ENCODE measurements around the gene LANCL2. TPM values are rescaled to one million over a fixed set of nuclear protein-coding genes. Genes with fewer than 3 reads are reported as not detected.

LANCL2 gene
- polyA plus RNA-seq, 2 donors: 6.8 to 11.7 TPM

GRCh38 chr7:55374213-55374612 is 9.1 kb downstream of the LANCL2 start:
- WGBS, 2 donors: 90 to 92% methylated on average over 2 of the region's 2 CpGs
- no peaks in the 10 kb centered on the region for H3K36me3 ChIP-seq (ENCODE audit: control insufficient read depth in 2 of 2, insufficient read depth in 2 of 2, low read length in 1 of 2)
- H3K4me1 ChIP-seq (ENCODE audit: control insufficient read depth in 2 of 2, insufficient read depth in 2 of 2, low read length in 1 of 2): no peaks in the 10 kb centered on the region
- no peaks in the 10 kb centered on the region for H3K27me3 ChIP-seq (ENCODE audit: control insufficient read depth in 1 of 2, insufficient read depth in 2 of 2, low read length in 2 of 2)
- H3K9me3 ChIP-seq (ENCODE audit: control insufficient read depth in 2 of 2, insufficient read depth in 1 of 2, low read depth in 1 of 2, low read length in 1 of 2): no peaks in the 10 kb centered on the region
- H3K27ac ChIP-seq (ENCODE audit: low read depth in 2 of 2, low read length in 1 of 2): no peak overlapping the region
- H3K4me3 ChIP-seq (ENCODE audit: low read depth in 1 of 2, low read length in 2 of 2): no peak overlapping the region

GRCh38 chr7:55375237-55375636 is 10.1 kb downstream of the LANCL2 start:
- H3K9me3 ChIP-seq (ENCODE audit: control insufficient read depth in 2 of 2, insufficient read depth in 1 of 2, low read depth in 1 of 2, low read length in 1 of 2): no peaks in the 10 kb centered on the region
- no peaks in the 10 kb centered on the region for H3K27me3 ChIP-seq (ENCODE audit: control insufficient read depth in 1 of 2, insufficient read depth in 2 of 2, low read length in 2 of 2)
- 93 to 95% methylated on average over 4 of the region's 4 CpGs for WGBS, 2 donors

GRCh38 chr7:55377162-55377817 is 12.2 kb downstream of the LANCL2 start:
- no peak overlapping the region for H3K4me3 ChIP-seq (ENCODE audit: low read depth in 1 of 2, low read length in 2 of 2)
- no peaks in the 10 kb centered on the region for H3K27me3 ChIP-seq (ENCODE audit: control insufficient read depth in 1 of 2, insufficient read depth in 2 of 2, low read length in 2 of 2)
- no peaks in the 10 kb centered on the region for H3K4me1 ChIP-seq (ENCODE audit: control insufficient read depth in 2 of 2, insufficient read depth in 2 of 2, low read length in 1 of 2)
- WGBS, 2 donors: 90 to 91% methylated on average over 4 of the region's 4 CpGs
- H3K9me3 ChIP-seq (ENCODE audit: control insufficient read depth in 2 of 2, insufficient read depth in 1 of 2, low read depth in 1 of 2, low read length in 1 of 2): no peaks in the 10 kb centered on the region
- no peak overlapping the region for H3K27ac ChIP-seq (ENCODE audit: low read depth in 2 of 2, low read length in 1 of 2)
- H3K36me3 ChIP-seq (ENCODE audit: control insufficient read depth in 2 of 2, insufficient read depth in 2 of 2, low read length in 1 of 2): no peaks in the 10 kb centered on the region

More at GRCh38 chr7:55375237-55375636, 10.1 kb downstream of the LANCL2 start:
- H3K4me3 ChIP-seq (ENCODE audit: low read depth in 1 of 2, low read length in 2 of 2): no peak overlapping the region
- H3K4me1 ChIP-seq (ENCODE audit: control insufficient read depth in 2 of 2, insufficient read depth in 2 of 2, low read length in 1 of 2): no peaks in the 10 kb centered on the region
- H3K27ac ChIP-seq (ENCODE audit: low read depth in 2 of 2, low read length in 1 of 2): no peak overlapping the region
- H3K36me3 ChIP-seq (ENCODE audit: control insufficient read depth in 2 of 2, insufficient read depth in 2 of 2, low read length in 1 of 2): no peaks in the 10 kb centered on the region

GRCh38 chr7:55379285-55379684 is 14.1 kb downstream of the LANCL2 start:
- Histone ChIP-seq H3K36me3 (ENCODE audit: control insufficient read depth in 2 of 2, insufficient read depth in 2 of 2, low read length in 1 of 2) (no peaks in the 10 kb centered on the region), H3K4me3 (ENCODE audit: low read depth in 1 of 2, low read length in 2 of 2) (no peak overlapping the region), H3K27ac (ENCODE audit: low read depth in 2 of 2, low read length in 1 of 2) (no peak overlapping the region), H3K9me3 (ENCODE audit: control insufficient read depth in 2 of 2, insufficient read depth in 1 of 2, low read depth in 1 of 2, low read length in 1 of 2) (no peaks in the 10 kb centered on the region), H3K27me3 (ENCODE audit: control insufficient read depth in 1 of 2, insufficient read depth in 2 of 2, low read length in 2 of 2) (no peaks in the 10 kb centered on the region), H3K4me1 (ENCODE audit: control insufficient read depth in 2 of 2, insufficient read depth in 2 of 2, low read length in 1 of 2) (no peaks in the 10 kb centered on the region)
- WGBS, 2 donors: 88 to 89% methylated on average over 3 of the region's 3 CpGs

GRCh38 chr7:55381189-55381588 is 16.1 kb downstream of the LANCL2 start:
- WGBS, 2 donors: 75 to 81% methylated on average over 6 of the region's 6 CpGs
- peaks cover 0 to under 1% of the 10 kb centered on the region in 2 donors for H3K9me3 ChIP-seq (ENCODE audit: control insufficient read depth in 2 of 2, insufficient read depth in 1 of 2, low read depth in 1 of 2, low read length in 1 of 2)
- H3K4me3 ChIP-seq (ENCODE audit: low read depth in 1 of 2, low read length in 2 of 2): no peak overlapping the region
- H3K4me1 ChIP-seq (ENCODE audit: control insufficient read depth in 2 of 2, insufficient read depth in 2 of 2, low read length in 1 of 2): no peaks in the 10 kb centered on the region
- no peak overlapping the region for H3K27ac ChIP-seq (ENCODE audit: low read depth in 2 of 2, low read length in 1 of 2)
- no peaks in the 10 kb centered on the region for H3K27me3 ChIP-seq (ENCODE audit: control insufficient read depth in 1 of 2, insufficient read depth in 2 of 2, low read length in 2 of 2)
- no peaks in the 10 kb centered on the region for H3K36me3 ChIP-seq (ENCODE audit: control insufficient read depth in 2 of 2, insufficient read depth in 2 of 2, low read length in 1 of 2)

GRCh38 chr7:55381696-55382095 is 16.6 kb downstream of the LANCL2 start:
- 89 to 91% methylated on average over 5 of the region's 5 CpGs for WGBS, 2 donors
- no peaks in the 10 kb centered on the region for H3K4me1 ChIP-seq (ENCODE audit: control insufficient read depth in 2 of 2, insufficient read depth in 2 of 2, low read length in 1 of 2)
- peaks cover 0 to 4% of the 10 kb centered on the region in 2 donors for H3K9me3 ChIP-seq (ENCODE audit: control insufficient read depth in 2 of 2, insufficient read depth in 1 of 2, low read depth in 1 of 2, low read length in 1 of 2)
- H3K36me3 ChIP-seq (ENCODE audit: control insufficient read depth in 2 of 2, insufficient read depth in 2 of 2, low read length in 1 of 2): no peaks in the 10 kb centered on the region
- H3K27ac ChIP-seq (ENCODE audit: low read depth in 2 of 2, low read length in 1 of 2): no peak overlapping the region
- H3K27me3 ChIP-seq (ENCODE audit: control insufficient read depth in 1 of 2, insufficient read depth in 2 of 2, low read length in 2 of 2): no peaks in the 10 kb centered on the region
- H3K4me3 ChIP-seq (ENCODE audit: low read depth in 1 of 2, low read length in 2 of 2): no peak overlapping the region

GRCh38 chr7:55382251-55382650 is 17.1 kb downstream of the LANCL2 start:
- H3K36me3 ChIP-seq (ENCODE audit: control insufficient read depth in 2 of 2, insufficient read depth in 2 of 2, low read length in 1 of 2): no peaks in the 10 kb centered on the region
- H3K27me3 ChIP-seq (ENCODE audit: control insufficient read depth in 1 of 2, insufficient read depth in 2 of 2, low read length in 2 of 2): no peaks in the 10 kb centered on the region
- 93 to 95% methylated on average over 4 of the region's 4 CpGs for WGBS, 2 donors
- no peak overlapping the region for H3K4me3 ChIP-seq (ENCODE audit: low read depth in 1 of 2, low read length in 2 of 2)
- peaks cover 0 to 4% of the 10 kb centered on the region in 2 donors for H3K9me3 ChIP-seq (ENCODE audit: control insufficient read depth in 2 of 2, insufficient read depth in 1 of 2, low read depth in 1 of 2, low read length in 1 of 2)
- no peak overlapping the region for H3K27ac ChIP-seq (ENCODE audit: low read depth in 2 of 2, low read length in 1 of 2)
- no peaks in the 10 kb centered on the region for H3K4me1 ChIP-seq (ENCODE audit: control insufficient read depth in 2 of 2, insufficient read depth in 2 of 2, low read length in 1 of 2)

GRCh38 chr7:55386541-55386940 is 21.4 kb downstream of the LANCL2 start:
- 96 to 98% methylated on average over 4 of the region's 4 CpGs for WGBS, 2 donors
- no peaks in the 10 kb centered on the region for H3K36me3 ChIP-seq (ENCODE audit: control insufficient read depth in 2 of 2, insufficient read depth in 2 of 2, low read length in 1 of 2)
- no peaks in the 10 kb centered on the region for H3K4me1 ChIP-seq (ENCODE audit: control insufficient read depth in 2 of 2, insufficient read depth in 2 of 2, low read length in 1 of 2)
- no peaks in the 10 kb centered on the region for H3K27me3 ChIP-seq (ENCODE audit: control insufficient read depth in 1 of 2, insufficient read depth in 2 of 2, low read length in 2 of 2)
- no peak overlapping the region for H3K27ac ChIP-seq (ENCODE audit: low read depth in 2 of 2, low read length in 1 of 2)
- H3K9me3 ChIP-seq (ENCODE audit: control insufficient read depth in 2 of 2, insufficient read depth in 1 of 2, low read depth in 1 of 2, low read length in 1 of 2): peaks cover 0 to 4% of the 10 kb centered on the region in 2 donors
- no peak overlapping the region for H3K4me3 ChIP-seq (ENCODE audit: low read depth in 1 of 2, low read length in 2 of 2)

GRCh38 chr7:55387062-55387965 is 22.2 kb downstream of the LANCL2 start:
- Histone ChIP-seq H3K4me3 (ENCODE audit: low read depth in 1 of 2, low read length in 2 of 2) (no peak overlapping the region), H3K27ac (ENCODE audit: low read depth in 2 of 2, low read length in 1 of 2) (no peak overlapping the region), H3K4me1 (ENCODE audit: control insufficient read depth in 2 of 2, insufficient read depth in 2 of 2, low read length in 1 of 2) (no peaks in the 10 kb centered on the region), H3K36me3 (ENCODE audit: control insufficient read depth in 2 of 2, insufficient read depth in 2 of 2, low read length in 1 of 2) (no peaks in the 10 kb centered on the region), H3K9me3 (ENCODE audit: control insufficient read depth in 2 of 2, insufficient read depth in 1 of 2, low read depth in 1 of 2, low read length in 1 of 2) (peaks cover 0 to 4% of the 10 kb centered on the region in 2 donors), H3K27me3 (ENCODE audit: control insufficient read depth in 1 of 2, insufficient read depth in 2 of 2, low read length in 2 of 2) (no peaks in the 10 kb centered on the region)
- WGBS, 2 donors: 81 to 85% methylated on average over 7 of the region's 7 CpGs
